ENCODE results near the gene RHOBTB3.
"Not testable (repeated sequence)": the region's sequence is repeated elsewhere in the genome, so short reads cannot be mapped to it uniquely, and the experiment has no call there.

The RHOBTB3 gene

GRCh38 chr5:95730730-95731570 lies at the start of gene RHOBTB3:
Gene RHOBTB3, plus strand, starts transcription at chr5:95731336. Its CDS starts 347 bp downstream, at chr5:95731683.
- DNase-seq (ENCODE audit: low read depth in 1 of 2, low spot score in 1 of 2), result peak in 1 of 2 donors; percentile 29

GRCh38 chr5:95682891-95683290 lies 48.2 kb upstream of the RHOBTB3 start, which contains the start of gene SPATA9:
Gene SPATA9, minus strand, starts transcription at chr5:95682991. Its CDS starts 137 bp downstream, at chr5:95682854.
- no peak for DNase-seq (ENCODE audit: low read depth in 1 of 2, low spot score in 1 of 2)

GRCh38 chr5:95684361-95684760 lies 46.8 kb upstream of the RHOBTB3 start:
- no peak for DNase-seq (ENCODE audit: low read depth in 1 of 2, low spot score in 1 of 2)

GRCh38 chr5:95686651-95687050 lies 44.5 kb upstream of the RHOBTB3 start:
- no peak for DNase-seq (ENCODE audit: low read depth in 1 of 2, low spot score in 1 of 2)

- DNase-seq (ENCODE audit: low read depth in 1 of 2, low spot score in 1 of 2), result no peak
These were observed 41.5 kb upstream of the RHOBTB3 start for GRCh38 chr5:95689680-95690079.

- no peak for DNase-seq (ENCODE audit: low read depth in 1 of 2, low spot score in 1 of 2)
These were observed 40.8 kb upstream of the RHOBTB3 start for GRCh38 chr5:95690333-95690732.

GRCh38 chr5:95697781-95698681 lies 33.1 kb upstream of the RHOBTB3 start:
- no peak for DNase-seq (ENCODE audit: low read depth in 1 of 2, low spot score in 1 of 2)

- DNase-seq (ENCODE audit: low read depth in 1 of 2, low spot score in 1 of 2), result no peak
These were observed 31.8 kb upstream of the RHOBTB3 start for GRCh38 chr5:95699337-95699736.

GRCh38 chr5:95701074-95701473 lies 30.1 kb upstream of the RHOBTB3 start:
- no peak for DNase-seq (ENCODE audit: low read depth in 1 of 2, low spot score in 1 of 2)

GRCh38 chr5:95704150-95704549 lies 27.0 kb upstream of the RHOBTB3 start:
- DNase-seq (ENCODE audit: low read depth in 1 of 2, low spot score in 1 of 2), result no peak

- not testable (repeated sequence) for DNase-seq (ENCODE audit: low read depth in 1 of 2, low spot score in 1 of 2)
These were observed 24.9 kb upstream of the RHOBTB3 start for GRCh38 chr5:95706196-95706595.

- no peak for DNase-seq (ENCODE audit: low read depth in 1 of 2, low spot score in 1 of 2)
These were observed 24.1 kb upstream of the RHOBTB3 start for GRCh38 chr5:95707055-95707454.

GRCh38 chr5:95707534-95708188 lies 23.5 kb upstream of the RHOBTB3 start:
- DNase-seq (ENCODE audit: low read depth in 1 of 2, low spot score in 1 of 2), result not testable (repeated sequence)

- no peak for DNase-seq (ENCODE audit: low read depth in 1 of 2, low spot score in 1 of 2)
These were observed 22.3 kb upstream of the RHOBTB3 start for GRCh38 chr5:95708876-95709275.

GRCh38 chr5:95709967-95710650 lies 21.0 kb upstream of the RHOBTB3 start:
- no peak for DNase-seq (ENCODE audit: low read depth in 1 of 2, low spot score in 1 of 2)

GRCh38 chr5:95710651-95711500 lies 20.3 kb upstream of the RHOBTB3 start:
- DNase-seq (ENCODE audit: low read depth in 1 of 2, low spot score in 1 of 2), result not testable (repeated sequence)

GRCh38 chr5:95711501-95712346 lies 19.4 kb upstream of the RHOBTB3 start:
- no peak for DNase-seq (ENCODE audit: low read depth in 1 of 2, low spot score in 1 of 2)

GRCh38 chr5:95712347-95712958 lies 18.7 kb upstream of the RHOBTB3 start:
- DNase-seq (ENCODE audit: low read depth in 1 of 2, low spot score in 1 of 2), result no peak
